GM12878 (cell line): ENCODE measurements around the gene HLA-A. TPM values are rescaled to one million over a fixed set of nuclear protein-coding genes. Genes with fewer than 3 reads are reported as not detected.

Experiments used
- ATAC-seq: fragments of 200-7000 bp; cut with Tn5 transposase; 3 replicates; pipeline ENCODE4 v1.9.1; 2020; ENCODE audit warnings: mild to moderate bottlenecking, moderate library complexity
- BruUV-seq: library from RNA; stranded (reverse); fragments of 400-500 nt; replicated peaks from 2 replicates; lab custom pipeline; 2021; lab: Mats Ljungman, UMichigan
- CTCF ChIA-PET: fragments of 300-600 bp; sonication (Branson Sonifier 250); formaldehyde crosslinking; extraction: SDS; loops from one replicate; lab custom pipeline; 2021; ENCODE audit warnings: inconsistent platforms; lab: Yijun Ruan, JAX
- POLR2A ChIA-PET: fragments of 350-600 bp; formaldehyde crosslinking; extraction: SDS; loops from one replicate; lab custom pipeline; 2021; ENCODE audit warnings: inconsistent platforms; lab: Charles Lee
- RAD21 ChIA-PET: fragments of 300-600 bp; sonication (Branson Sonifier 250); formaldehyde crosslinking; loops from one replicate; lab custom pipeline; 2023; ENCODE audit warnings: antibody characterized with exemption; ENCODE audit not compliant: unreplicated experiment; lab: Charles Lee
- SMC1A ChIA-PET: fragments of 300-600 bp; sonication (Branson Sonifier 250); formaldehyde crosslinking; loops from one replicate; lab custom pipeline; 2023; ENCODE audit not compliant: unreplicated experiment, uncharacterized antibody; lab: Charles Lee
- DNase-seq: peaks from one replicate; pipeline ENCODE4 v3.0.0-alpha.2; 2011; ENCODE audit warnings: low read depth, low spot score
- FAIRE-seq: peaks from 3 replicates; lab custom pipeline; 2011; peaks lifted over from hg19 to GRCh38; lab: Jason Lieb, UNC
- H2AFZ ChIP-seq: 2 replicates; pipeline ENCODE4 v1.6.0; 2011; ENCODE audit warnings: low read depth, low read length, control low read depth; ENCODE audit not compliant: control insufficient read depth
- H3K27ac ChIP-seq: 2 replicates; pipeline ENCODE4 v1.5.1; 2011; ENCODE audit warnings: control low read depth; ENCODE audit not compliant: control insufficient read depth, insufficient read depth
- H3K27me3 ChIP-seq, 2 experiments: replicated peaks in 1 of 2; 2 replicates each; pipeline versions ENCODE4 v1.6.0 to v1.6.1; 2011; ENCODE audit warnings: low read length in 1 of 2; ENCODE audit not compliant: control insufficient read depth in 2 of 2, insufficient read depth in 2 of 2
- H3K36me3 ChIP-seq, 2 experiments: 2 replicates each; pipeline ENCODE4 v1.5.1; 2011; ENCODE audit warnings: low read length in 1 of 2; ENCODE audit not compliant: control insufficient read depth in 2 of 2, insufficient read depth in 2 of 2
- H3K4me1 ChIP-seq: 2 replicates; pipeline ENCODE4 v1.6.1; 2011; ENCODE audit warnings: mild to moderate bottlenecking, low read length, moderate library complexity, mixed read lengths; ENCODE audit not compliant: control insufficient read depth, insufficient read depth
- H3K4me2 ChIP-seq: 2 replicates; pipeline ENCODE4 v1.6.0; 2011; ENCODE audit warnings: control low read depth; ENCODE audit not compliant: control insufficient read depth, insufficient read depth
- H3K4me3 ChIP-seq: fragments of 200-600 bp; sonication (generic); 2 replicates; pipeline ENCODE4 v1.5.1; 2016
- H3K79me2 ChIP-seq: 2 replicates; pipeline ENCODE4 v1.6.0; 2011; ENCODE audit warnings: low read length; ENCODE audit not compliant: control insufficient read depth, insufficient read depth
- H3K9ac ChIP-seq: 2 replicates; pipeline ENCODE4 v1.8.0; 2011; ENCODE audit warnings: low read length, control low read depth, mixed read lengths; ENCODE audit not compliant: control insufficient read depth, insufficient read depth
- H3K9me3 ChIP-seq: replicated peaks from 3 replicates; pipeline ENCODE4 v1.5.1; 2011; ENCODE audit warnings: mild to moderate bottlenecking, low read length; ENCODE audit not compliant: control insufficient read depth, insufficient read depth
- H4K20me1 ChIP-seq: 2 replicates; pipeline ENCODE4 v1.6.0; 2011; ENCODE audit not compliant: control insufficient read depth, insufficient read depth
- ATF3 ChIP-seq: IDR thresholded peaks from 2 replicates; pipeline ENCODE4 v1.6.1; 2011; ENCODE audit warnings: low read depth, mild to moderate bottlenecking, low read length, moderate library complexity, borderline replicate concordance; ENCODE audit errors: extremely low read depth
- BACH1 ChIP-seq: fragments of 450-650 bp; IDR thresholded peaks from 2 replicates; pipeline ENCODE4 v1.6.1; 2017; ENCODE audit warnings: mild to moderate bottlenecking, borderline replicate concordance
- EP300 ChIP-seq, 2 experiments: fragments of 150-350 bp in 1 of 2; IDR thresholded peaks; 2 replicates each; pipeline ENCODE4 v1.6.1; 2011 to 2012; ENCODE audit warnings: low read depth in 2 of 2, low read length in 2 of 2, borderline replicate concordance in 1 of 2, improper control_type of control experiment in 1 of 2, inconsistent platforms in 1 of 2; ENCODE audit not compliant: control insufficient read depth in 1 of 2
- HDAC6 ChIP-seq: fragments of 200-600 bp; sonication (generic); IDR thresholded peaks from one replicate; pipeline ENCODE4 v1.8.0; 2017; ENCODE audit warnings: antibody characterized with exemption; ENCODE audit not compliant: unreplicated experiment
- HSF1 ChIP-seq: fragments of 150-350 bp; IDR thresholded peaks from 2 replicates; pipeline ENCODE4 v1.6.1; 2014; ENCODE audit warnings: mild to moderate bottlenecking, low read depth, low read length
- MAX ChIP-seq: IDR thresholded peaks from 2 replicates; pipeline ENCODE4 v1.6.1; 2012; ENCODE audit warnings: low read depth, low read length, improper control_type of control experiment
- MEF2A ChIP-seq: IDR thresholded peaks from 2 replicates; pipeline ENCODE4 v1.6.1; 2011; ENCODE audit warnings: low read depth, mild to moderate bottlenecking, low read length, moderate library complexity; ENCODE audit not compliant: insufficient read depth
- NR2C2 ChIP-seq: IDR thresholded peaks from 2 replicates; pipeline ENCODE4 v1.6.1; 2011; ENCODE audit warnings: borderline replicate concordance, low read depth; ENCODE audit not compliant: control insufficient read depth, insufficient read length
- SIN3A ChIP-seq: IDR thresholded peaks from 2 replicates; pipeline ENCODE4 v1.6.1; 2012; ENCODE audit warnings: low read depth, low read length, improper control_type of control experiment
- SUZ12 ChIP-seq: fragments of 200-600 bp; sonication (generic); IDR thresholded peaks from one replicate; pipeline ENCODE4 v1.6.1; 2018; ENCODE audit warnings: antibody characterized with exemption, mild to moderate bottlenecking; ENCODE audit not compliant: unreplicated experiment
- WGBS: methylation state at CpG from one replicate; pipeline ENCODE4 v1.1.6; 2016; ENCODE audit warnings: low lambda C conversion rate; ENCODE audit not compliant: insufficient replicate concordance, insufficient coverage; ENCODE audit errors: missing lambda C conversion rate; 5-methylcytosine and 5-hydroxymethylcytosine counted together
- in situ Hi-C: fragments of 300-500 bp; cut with MboI; formaldehyde crosslinking; loops from 9 replicates; pipeline ENCODE4 v1.14.3; 2018; ENCODE audit warnings: mixed read lengths
- intact Hi-C: fragments of 100-400 bp; cut with micrococcal nuclease; formaldehyde crosslinking; loops from one replicate; pipeline ENCODE4 v1.14.2; 2022; ENCODE audit not compliant: unreplicated experiment
- polyA plus RNA-seq, 11 experiments: library from polyadenylated mRNA; depleted of rRNA in 4 of 11; unstranded in 6 of 11; stranded (reverse) in 5 of 11; fragments of >200 nt; fragmentation: Nextera tagmentation in 4 of 11; fragmentation: Illumina TruSeq in 1 of 11; extraction: Ambion mirVana in 4 of 11; extraction: Trizol in 1 of 11; gene quantifications; 1 replicate in 1 of 11; 2 replicates in 10 of 11; pipeline versions ENCODE4 v1.2.1 to v1.2.3, GENCODE V29; 2011 to 2016; ENCODE audit warnings: inconsistent platforms in 2 of 11, missing spikeins in 2 of 11, low read depth in 1 of 11
- total RNA-seq, 4 experiments: library from RNA; depleted of rRNA in 3 of 4; stranded (reverse); fragments of >200 nt in 3 of 4; fragmentation: Illumina TruSeq in 1 of 4; extraction: Trizol in 1 of 4; gene quantifications; 2 replicates each; pipeline versions ENCODE4 v1.2.1 to v1.2.3, GENCODE V29; 2013 to 2021

Gene HLA-A
- total and polyA plus RNA-seq, 10 of the 15 experiments (the other 5 are each of a cell fraction or from before 2014, with no cell fraction given): 129 to 1,155 (median 749) TPM

GRCh38 chr6:29958046-29958445, 15.7 kb downstream of the HLA-A start:
- no peak for ATAC-seq
- H2AFZ ChIP-seq: no peak overlapping the region
- intact Hi-C loops (no loop called here), in situ Hi-C loops (no loop called here)
- H3K4me3 ChIP-seq: no peak overlapping the region
- RAD21 ChIA-PET: no interaction called here
- WGBS: 92% methylated on average over 1 of the region's 1 CpG
- H3K36me3 ChIP-seq: no peaks in the 10 kb centered on the region
- TF ChIP-seq MAX (no peak), EP300 (IDR thresholded peaks at IDR 0.05; ENCODE audit: borderline replicate concordance in 1 of 2, control insufficient read depth in 1 of 2, low read depth in 2 of 2, low read length in 2 of 2) (no peak), BACH1 (no peak), SUZ12 (no peak)
- no peak overlapping the region for H3K27ac ChIP-seq
- H3K27me3 ChIP-seq: no peaks in the 10 kb centered on the region
- H3K9me3 ChIP-seq: no peaks in the 10 kb centered on the region
- no peak for DNase-seq
- H3K79me2 ChIP-seq: no peaks in the 10 kb centered on the region
- H3K4me2 ChIP-seq: no peak overlapping the region
- SMC1A ChIA-PET: interaction anchor here (0.8 kb wide), 1 partner anchor 242 kb away, joined by 3 read pairs; no protein-coding TSS in a partner anchor
- H4K20me1 ChIP-seq: no peaks in the 10 kb centered on the region
- CTCF ChIA-PET: interaction anchor here (1.1 kb wide), 1 partner anchor 8 kb away, joined by 3 read pairs; no protein-coding TSS in a partner anchor
- H3K4me1 ChIP-seq: no peaks in the 10 kb centered on the region
- FAIRE-seq: no peak
- BruUV-seq: no TSS peak
- POLR2A ChIA-PET: no interaction called here
- no peak overlapping the region for H3K9ac ChIP-seq

GRCh38 chr6:29958921-29959320, 16.6 kb downstream of the HLA-A start:
- H3K4me2 ChIP-seq: no peak overlapping the region
- 31% methylated on average over 2 of the region's 2 CpGs for WGBS
- in situ Hi-C loops: no loop called here

More at GRCh38 chr6:29958921-29959320, 16.6 kb downstream of the HLA-A start:
- ChIA-PET RAD21 (no interaction called here), CTCF (no interaction called here), SMC1A (no interaction called here), POLR2A (no interaction called here)
- H3K27me3 ChIP-seq: no peaks in the 10 kb centered on the region
- intact Hi-C loops: no loop called here
- H3K36me3 ChIP-seq: no peaks in the 10 kb centered on the region
- no peak overlapping the region for H3K9ac ChIP-seq
- no peaks in the 10 kb centered on the region for H3K9me3 ChIP-seq
- BruUV-seq: no TSS peak
- FAIRE-seq: no peak
- no peaks in the 10 kb centered on the region for H3K79me2 ChIP-seq
- H3K4me1 ChIP-seq: no peaks in the 10 kb centered on the region
- no peak overlapping the region for H3K27ac ChIP-seq
- no peak overlapping the region for H2AFZ ChIP-seq
- ATAC-seq: no peak
- DNase-seq: no peak
- H4K20me1 ChIP-seq: no peaks in the 10 kb centered on the region
- H3K4me3 ChIP-seq: no peak overlapping the region
- TF ChIP-seq MAX (no peak), MEF2A (no peak), HDAC6 (no peak), ATF3 (no peak), NR2C2 (no peak), HSF1 (no peak), SIN3A (no peak)
